NK-92 treated with Interleukin-12 subunit alpha and Interleukin-12 subunit beta, amount 100 ng/mL, for 24 hours (cell line): ENCODE results near the gene CARS2.
"Not testable (repeated sequence)": the region's sequence is repeated elsewhere in the genome, so short reads cannot be mapped to it uniquely, and the experiment has no call there.

Source experiments
- DNase-seq: peaks from one replicate; lab custom pipeline; 2025; lab: John Stamatoyannopoulos, UW

Gene CARS2

DNA sequence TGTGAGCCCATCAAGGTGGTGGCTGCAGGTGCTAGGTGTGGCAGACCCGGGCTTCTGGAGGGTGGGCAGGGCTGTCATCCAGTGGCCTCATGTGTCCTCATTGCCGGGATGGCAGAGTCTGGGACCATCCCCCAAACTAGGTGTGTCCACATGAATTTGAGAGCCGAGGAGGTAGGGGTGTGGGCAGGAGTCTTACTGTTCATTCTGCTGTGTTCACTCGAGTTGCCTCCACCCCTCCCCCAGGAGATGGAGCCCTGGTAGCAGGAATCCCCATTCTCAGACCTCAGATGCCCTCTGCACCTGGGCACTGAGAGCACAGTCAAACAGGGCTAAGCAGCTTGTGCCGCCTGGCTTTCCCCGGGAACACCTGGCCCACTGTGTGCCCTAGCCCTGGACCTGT lies 68.2 kb downstream of the CARS2 start:
- DNase-seq: no peak

DNA sequence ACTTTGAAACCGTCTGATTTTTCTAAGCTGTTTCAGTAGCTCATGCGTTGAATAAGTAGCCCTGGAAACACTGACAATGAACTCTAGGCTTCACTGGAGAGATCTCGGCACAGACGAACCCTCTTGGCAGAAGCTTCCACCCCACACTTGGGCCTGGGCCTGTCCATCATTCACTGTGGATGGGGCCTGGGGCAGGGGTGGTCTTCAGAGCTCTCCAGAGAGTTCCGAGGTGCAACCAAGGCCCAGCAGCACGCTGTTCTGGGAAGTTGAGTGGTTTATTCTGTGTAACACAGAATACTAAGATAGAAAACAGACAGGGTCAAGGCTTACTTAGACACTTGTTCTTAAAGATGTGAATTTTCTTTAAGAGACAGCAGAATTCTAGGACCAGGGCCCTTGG lies 68.6 kb downstream of the CARS2 start:
- DNase-seq: no peak

- no peak for DNase-seq
These were observed 69.2 kb downstream of the CARS2 start for GRCh38 chr13:110636701-110637201.

DNA sequence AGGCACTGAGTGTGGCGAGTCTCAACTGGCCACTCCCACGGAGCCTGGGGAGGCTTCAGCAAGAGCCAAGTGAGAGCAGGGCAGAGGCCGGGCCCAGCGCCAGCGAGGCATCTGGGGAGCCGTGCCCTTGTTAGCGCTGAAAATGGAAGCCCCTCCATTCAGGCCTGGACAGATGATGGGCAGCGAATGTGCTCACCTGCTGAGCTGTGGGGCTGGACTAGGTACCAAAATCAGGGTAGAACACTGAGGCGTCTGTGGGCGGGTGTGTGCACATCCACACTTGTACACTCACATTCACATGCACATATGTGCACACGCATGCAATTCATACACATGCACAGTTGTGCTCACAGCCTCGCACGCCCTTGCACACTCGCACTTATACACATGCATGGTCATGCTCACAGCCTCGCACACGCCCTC lies 69.9 kb downstream of the CARS2 start:
- DNase-seq: no peak

- no peak for DNase-seq
These were observed 70.4 kb downstream of the CARS2 start for GRCh38 chr13:110635405-110636002.

DNA sequence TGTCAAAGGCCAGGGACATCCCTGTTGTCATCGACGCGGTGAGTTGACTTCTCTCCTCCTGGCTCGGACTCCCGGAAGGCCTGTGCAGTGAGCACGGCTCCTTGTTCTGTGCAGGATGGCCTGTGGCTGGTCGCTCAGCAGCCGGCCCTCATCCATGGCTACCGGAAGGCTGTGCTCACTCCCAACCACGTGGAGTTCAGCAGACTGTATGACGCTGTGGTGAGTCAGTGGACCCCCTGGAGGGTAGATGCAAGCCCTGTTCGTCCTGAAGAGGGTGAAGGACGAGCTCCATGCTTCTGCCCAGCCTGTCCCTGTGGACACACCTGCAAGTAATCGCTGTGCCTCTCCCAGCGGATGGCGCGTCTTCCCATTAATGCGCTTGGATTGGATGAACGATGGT lies 71.4 kb downstream of the CARS2 start:
- no peak for DNase-seq

DNA sequence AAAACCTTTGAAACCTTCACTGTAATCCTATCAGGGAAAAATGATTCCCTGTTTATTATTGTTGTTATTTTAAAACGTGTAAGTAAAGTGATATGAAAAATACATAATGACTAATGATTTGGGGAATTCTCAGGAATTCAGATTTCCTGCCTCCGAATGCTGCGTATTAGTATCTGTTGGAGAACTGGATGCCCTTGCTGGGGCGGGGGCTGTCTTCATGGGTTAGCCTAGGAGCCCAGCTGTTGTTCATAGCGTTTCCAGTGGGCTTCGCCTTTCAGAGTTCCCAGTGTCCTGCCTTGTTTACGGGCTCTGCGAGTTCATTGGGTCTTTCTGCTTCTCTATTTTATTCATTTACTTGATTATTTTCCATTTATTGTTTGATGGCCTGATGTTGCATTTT lies 72.1 kb downstream of the CARS2 start:
- DNase-seq: no peak

DNA sequence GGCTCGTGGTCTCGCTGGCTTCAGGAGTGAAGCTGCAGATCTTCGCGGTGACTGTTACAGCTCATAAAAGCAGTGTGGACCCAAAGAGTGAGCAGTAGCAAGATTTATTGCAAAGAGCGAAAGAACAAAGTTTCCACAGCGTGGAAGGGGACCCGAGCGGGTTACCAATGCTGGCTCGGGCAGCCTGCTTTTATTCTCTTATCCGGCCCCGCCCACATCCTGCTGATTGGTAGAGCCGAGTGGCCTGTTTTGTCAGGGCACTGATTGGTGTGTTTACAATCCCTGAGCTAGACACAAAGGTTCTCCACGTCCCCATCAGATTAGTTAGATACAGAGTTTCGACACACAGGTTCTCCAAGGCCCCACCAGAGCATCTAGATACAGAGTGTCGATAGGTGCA lies 73.7 kb downstream of the CARS2 start:
- not testable (repeated sequence) for DNase-seq

DNA sequence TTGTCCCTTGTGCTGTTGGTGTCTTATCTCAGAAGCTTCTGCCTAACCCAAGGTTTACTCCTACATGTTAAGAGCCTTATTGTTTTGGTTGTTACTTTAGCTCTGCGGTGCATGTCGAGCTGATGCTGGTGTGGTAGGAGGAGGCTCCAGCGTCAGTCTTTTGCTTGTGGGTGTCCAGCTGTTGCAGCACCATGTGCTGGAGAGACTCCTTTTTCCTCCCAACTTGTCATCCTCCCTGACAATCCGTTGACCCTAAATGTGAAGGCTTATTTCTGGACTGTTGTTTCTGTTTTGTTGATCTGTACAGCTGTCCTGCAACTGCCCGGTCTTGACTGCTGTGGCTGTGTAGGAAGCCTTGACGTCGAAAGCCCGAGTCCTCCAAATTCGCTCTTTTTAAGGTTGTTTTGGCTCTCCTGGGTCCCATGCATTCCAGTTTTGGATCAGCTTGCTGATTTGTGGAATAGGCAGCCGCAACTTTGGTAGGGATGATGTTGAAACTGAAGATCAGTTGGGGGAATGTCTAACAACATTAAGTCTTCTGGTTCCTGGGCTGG lies 75.3 kb downstream of the CARS2 start:
- DNase-seq: no peak

GRCh38 chr13:110629735-110630134 lies 76.2 kb downstream of the CARS2 start:
- no peak for DNase-seq

GRCh38 chr13:110628952-110629701 lies 76.8 kb downstream of the CARS2 start:
- DNase-seq: no peak

GRCh38 chr13:110628477-110628793 lies 77.5 kb downstream of the CARS2 start:
- DNase-seq: no peak

- DNase-seq: no peak
These were observed 78.0 kb downstream of the CARS2 start for GRCh38 chr13:110627761-110628476.

DNA sequence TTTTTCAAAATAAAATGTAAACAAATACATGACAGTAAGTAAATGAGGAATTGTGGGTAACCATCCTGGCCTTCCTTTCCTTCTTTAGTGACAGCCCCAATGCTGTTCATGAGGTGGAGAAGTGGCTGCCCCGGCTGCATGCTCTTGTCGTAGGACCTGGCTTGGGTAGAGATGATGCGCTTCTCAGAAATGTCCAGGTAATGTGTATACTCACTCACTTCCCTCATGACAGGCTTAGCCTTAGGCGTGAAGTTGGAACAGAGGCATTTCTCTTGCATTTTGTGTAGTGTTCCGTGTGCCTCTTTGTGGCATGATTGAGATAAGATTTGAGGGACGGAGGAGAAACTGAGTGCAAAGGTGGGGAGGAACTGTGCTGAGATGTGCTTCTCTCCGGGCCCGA lies 78.6 kb downstream of the CARS2 start:
- DNase-seq: no peak

- no peak for DNase-seq
These were observed 79.4 kb downstream of the CARS2 start for GRCh38 chr13:110626521-110626920.

DNA sequence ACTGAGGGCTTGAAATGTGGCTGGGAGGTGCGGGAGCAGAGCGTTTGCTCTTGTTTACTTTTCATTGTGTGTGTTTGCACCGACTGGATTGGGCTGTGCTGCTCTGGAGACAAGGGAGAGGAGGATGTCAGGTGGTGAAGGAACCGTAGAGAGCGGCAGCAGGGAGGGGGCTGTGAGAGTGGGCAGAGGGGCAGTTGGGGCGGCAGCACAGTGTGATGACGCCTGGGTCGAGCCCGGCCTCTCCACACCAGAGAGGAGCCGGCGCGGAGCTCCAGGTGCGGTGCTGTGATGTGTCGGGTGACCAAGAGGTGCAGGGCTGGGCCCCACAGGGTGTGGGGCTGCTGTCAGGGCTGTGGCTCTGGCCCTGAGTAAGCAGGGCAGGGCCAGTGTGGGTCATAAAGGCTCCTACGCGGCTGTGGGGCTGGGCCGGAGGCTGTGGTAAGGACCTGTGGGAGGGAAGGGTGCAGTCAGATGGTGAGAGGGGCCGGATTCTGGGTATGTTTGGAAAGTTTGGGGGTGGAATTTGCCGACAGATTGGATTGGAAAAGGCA lies 80.1 kb downstream of the CARS2 start:
- DNase-seq: no peak

GRCh38 chr13:110624766-110625756 lies 80.9 kb downstream of the CARS2 start:
- no peak for DNase-seq

- DNase-seq: no peak
These were observed 85.3 kb downstream of the CARS2 start for GRCh38 chr13:110620596-110620995.

GRCh38 chr13:110618780-110619179 lies 87.1 kb downstream of the CARS2 start:
- DNase-seq: no peak

- no peak for DNase-seq
These were observed 87.7 kb downstream of the CARS2 start for GRCh38 chr13:110618167-110618566.

DNA sequence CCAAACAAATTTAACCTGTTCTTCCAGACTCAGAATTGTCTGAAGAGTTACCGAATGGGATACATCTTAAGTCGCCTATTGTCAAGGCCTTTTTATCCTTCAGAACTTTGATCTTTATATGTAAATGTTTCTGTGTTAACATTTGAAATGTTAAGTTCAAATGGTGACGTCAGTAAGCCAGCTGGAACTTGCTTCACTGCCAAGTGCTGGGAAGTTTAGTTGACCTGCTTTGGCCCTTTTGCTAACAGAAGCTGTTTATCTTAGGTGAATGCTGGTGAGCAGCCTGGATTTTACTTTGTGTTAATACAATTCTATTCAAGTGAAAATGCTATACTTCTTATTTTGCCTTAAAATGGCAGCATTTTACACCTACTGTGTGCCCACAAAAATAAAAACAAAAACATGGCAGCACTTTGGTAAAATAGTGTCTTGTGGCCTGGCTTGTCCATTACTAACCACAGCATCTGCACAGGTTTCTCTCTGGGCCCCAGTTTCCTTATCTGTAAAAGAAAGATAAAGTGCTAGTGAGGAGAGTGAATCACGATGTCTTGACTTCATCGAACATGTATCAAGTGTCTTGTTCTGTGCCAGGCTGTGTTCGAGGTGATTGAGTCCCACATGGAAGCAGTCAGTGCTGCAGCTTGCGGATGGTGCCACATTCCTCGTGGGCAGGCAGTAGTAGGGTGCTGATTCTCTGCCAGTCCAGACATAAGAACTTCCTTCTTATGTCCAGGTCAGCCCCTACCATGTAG lies 88.4 kb downstream of the CARS2 start:
- DNase-seq: no peak
